GM18526 (cell line): ENCODE results near the gene FCHSD1.

Source experiments
- POLR2A ChIP-seq: IDR thresholded peaks from 3 replicates; pipeline ENCODE4 v1.6.1; 2011; ENCODE audit not compliant: insufficient read length; ENCODE audit errors: extremely low read depth

The FCHSD1 gene

GRCh38 chr5:141637767-141638419 lies 13.3 kb downstream of the FCHSD1 start:
- no peak for TF ChIP-seq POLR2A

- no peak for TF ChIP-seq POLR2A
Measured at GRCh38 chr5:141637123-141637766, 14.0 kb downstream of the FCHSD1 start.

GRCh38 chr5:141636413-141637122 lies 14.7 kb downstream of the FCHSD1 start, which contains the start of the genes HDAC3 and RELL2:
Gene HDAC3 (minus strand): TSS chr5:141636849. CDS start chr5:141636790, 59 bp downstream.
Gene RELL2 (plus strand): TSS chr5:141636997. CDS start chr5:141638226, 1,229 bp downstream.
- peak; percentile 91 for TF ChIP-seq POLR2A

- TF ChIP-seq POLR2A = no peak
Measured at GRCh38 chr5:141636106-141636412, 15.2 kb downstream of the FCHSD1 start.

GRCh38 chr5:141635646-141636045 lies 15.6 kb downstream of the FCHSD1 start:
- no peak for TF ChIP-seq POLR2A

GRCh38 chr5:141634720-141635119 lies 16.5 kb downstream of the FCHSD1 start:
- TF ChIP-seq POLR2A = no peak

- no peak for TF ChIP-seq POLR2A
Measured at GRCh38 chr5:141633871-141634561, 17.2 kb downstream of the FCHSD1 start.

GRCh38 chr5:141632650-141633049 lies 18.6 kb downstream of the FCHSD1 start:
- TF ChIP-seq POLR2A = no peak

GRCh38 chr5:141630570-141631140 lies 20.6 kb downstream of the FCHSD1 start:
- TF ChIP-seq POLR2A = no peak

GRCh38 chr5:141628175-141628788 lies 22.9 kb downstream of the FCHSD1 start:
- TF ChIP-seq POLR2A = no peak

- no peak for TF ChIP-seq POLR2A
Measured at GRCh38 chr5:141623611-141624010, 27.6 kb downstream of the FCHSD1 start.

GRCh38 chr5:141623186-141623585 lies 28.0 kb downstream of the FCHSD1 start:
- TF ChIP-seq POLR2A = no peak

GRCh38 chr5:141618804-141619554 lies 32.2 kb downstream of the FCHSD1 start, which contains the start of gene DIAPH1:
Gene DIAPH1 (minus strand): TSS chr5:141619000. CDS start chr5:141618914, 86 bp downstream.
- peak; percentile 81 for TF ChIP-seq POLR2A
